Activated naive CD4-positive, alpha-beta T cell treated with anti-CD3 and anti-CD28 coated beads for 36 hours (primary cell): ENCODE results near the gene TFPI. TPM values are rescaled to one million over a fixed set of nuclear protein-coding genes. Genes with fewer than 3 reads are reported as not detected.

ENCODE experiments used
- total RNA-seq, 2 experiments: library from RNA; stranded (reverse); gene quantifications; one replicate each; pipeline ENCODE4 v1.2.3, GENCODE V29; 2021

Gene TFPI
- total RNA-seq, 2 experiments from 2014 or later: not detected

Other genes with a start within 250 kb of the TFPI start
- gene CALCRL, start 106.2 kb downstream of the TFPI start, total RNA-seq: 1 to 10 TPM; 1.1 to 1.6 TPM